CD4-positive, alpha-beta T cell treated with Interleukin-21 for 1 hour (primary cell): ENCODE results near the gene AP3B1.
"Not testable (repeated sequence)": the region's sequence is repeated elsewhere in the genome, so short reads cannot be mapped to it uniquely, and the experiment has no call there.

Experiments used
- DNase-seq: peaks from one replicate; pipeline ENCODE4 v3.0.0-alpha.2; 2020

The AP3B1 gene

DNA sequence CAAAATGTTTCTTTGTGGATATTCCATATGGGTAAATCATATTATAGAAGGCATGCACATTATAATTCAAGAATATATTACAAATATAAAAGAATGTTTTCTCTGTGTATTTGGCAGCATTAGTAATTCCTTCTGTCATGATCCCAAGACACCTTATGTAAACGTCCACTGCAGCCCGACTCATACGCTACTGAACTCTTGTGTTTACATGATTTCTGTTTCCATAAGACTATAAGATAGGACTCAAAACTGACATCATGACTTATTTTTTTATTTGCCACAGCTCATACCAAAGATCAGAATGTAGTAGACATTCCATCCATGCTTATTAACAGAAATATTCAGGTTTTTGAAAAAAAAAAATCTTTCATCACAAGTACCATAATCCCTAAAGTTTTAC lies 234.1 kb downstream of the AP3B1 start:
- no peak for DNase-seq

DNA sequence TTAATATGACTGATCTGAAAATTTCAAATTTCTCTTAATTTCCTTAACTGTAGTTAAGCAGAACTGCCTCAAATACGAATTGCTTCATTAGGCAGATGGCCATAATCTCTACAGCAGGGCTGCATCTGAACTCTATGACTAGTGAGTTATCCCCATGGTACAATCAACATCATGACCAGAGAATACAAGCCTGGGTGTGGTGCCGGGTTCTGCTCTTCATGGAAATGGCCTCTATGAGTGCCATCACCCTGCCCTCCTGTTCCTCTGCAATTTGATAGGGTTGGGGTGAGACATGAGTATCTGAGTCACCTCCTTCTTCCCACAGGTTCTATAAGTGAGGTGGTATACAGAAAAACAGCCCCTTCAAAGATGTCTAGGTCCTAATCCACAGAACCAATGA lies 235.9 kb downstream of the AP3B1 start:
- no peak for DNase-seq

DNA sequence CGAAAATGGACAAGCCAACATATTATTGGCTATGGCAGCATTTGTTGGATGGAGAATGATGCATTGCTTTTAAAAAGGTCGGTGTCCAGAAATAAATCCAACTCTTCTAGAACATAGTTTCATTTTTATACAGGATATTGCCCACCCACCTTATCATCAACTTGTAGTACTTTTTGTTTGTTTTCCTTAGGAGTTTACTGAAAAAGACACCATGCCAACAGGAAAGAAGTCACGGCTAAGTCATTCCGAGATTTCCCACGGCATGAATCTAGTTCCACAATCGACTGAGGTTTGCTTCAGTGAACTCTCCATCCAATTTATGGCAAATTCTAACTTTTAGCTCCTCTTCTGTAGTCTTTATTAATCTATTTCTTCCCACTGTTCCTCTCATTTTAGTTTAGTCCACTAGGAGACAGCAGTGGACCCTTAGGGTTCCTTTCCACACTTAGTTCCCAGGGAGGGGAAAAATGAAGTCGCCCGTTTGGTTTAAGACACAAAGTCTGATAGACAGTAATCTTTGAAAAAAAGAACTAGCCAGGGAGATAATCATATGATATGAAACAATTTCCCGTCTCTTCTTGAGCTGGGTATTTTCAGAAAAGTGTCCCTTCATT lies 237.5 kb downstream of the AP3B1 start:
- DNase-seq, result no peak

DNA sequence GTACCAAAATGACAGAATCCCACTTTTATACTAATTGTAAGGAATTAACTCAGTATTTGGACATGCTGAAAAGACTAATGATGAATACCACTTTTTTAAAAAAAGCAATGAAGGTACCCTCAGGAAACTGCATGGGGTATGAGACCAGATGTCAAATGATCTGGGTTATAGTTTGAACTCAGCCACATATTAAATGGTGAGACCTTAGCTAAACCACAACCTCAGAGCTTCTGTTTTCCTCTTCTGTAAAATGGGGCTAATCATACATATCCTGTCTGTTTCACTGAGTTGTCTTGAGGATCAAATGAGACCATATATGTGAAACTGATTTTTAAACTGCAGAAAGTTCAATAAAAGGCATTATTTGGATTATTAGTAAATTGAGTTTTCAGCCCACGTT lies 238.4 kb downstream of the AP3B1 start:
- no peak for DNase-seq

DNA sequence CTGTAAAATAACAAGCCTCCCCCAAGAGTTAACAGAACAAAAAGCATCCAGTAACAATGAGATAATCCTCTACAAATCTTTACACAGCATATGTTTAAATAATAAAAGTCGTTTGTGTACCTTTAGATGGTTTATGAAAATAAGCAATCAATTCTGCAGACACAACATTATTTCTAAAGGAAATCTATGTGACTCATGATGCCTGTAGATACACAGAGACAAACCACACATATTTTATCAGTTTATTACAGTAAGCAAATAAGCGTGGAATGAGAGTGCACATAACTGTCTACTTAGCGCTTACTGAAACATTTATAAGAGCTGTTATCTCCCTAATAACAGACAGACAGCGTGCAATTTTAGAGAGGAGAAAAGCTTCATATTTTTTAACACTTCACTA lies 243.6 kb downstream of the AP3B1 start:
- no peak for DNase-seq

DNA sequence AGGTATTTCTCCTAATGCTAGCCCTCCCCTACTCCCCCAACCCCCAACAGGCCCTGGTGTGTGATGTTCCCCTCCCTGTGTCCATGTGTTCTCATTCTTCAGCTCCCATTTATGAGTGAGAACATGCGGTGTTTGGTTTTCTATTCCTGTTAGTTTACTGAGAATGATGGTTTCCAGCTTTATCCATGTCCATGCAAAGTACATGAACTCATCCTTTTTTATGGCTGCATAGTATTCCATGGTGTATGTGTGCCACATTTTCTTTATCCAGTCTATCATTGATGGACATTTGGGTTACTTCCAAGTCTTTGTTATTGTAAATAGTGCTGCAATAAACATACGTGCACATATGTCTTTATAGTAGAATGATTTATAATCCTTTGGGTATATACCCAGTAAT lies 247.7 kb downstream of the AP3B1 start:
- DNase-seq, result not testable (repeated sequence)

DNA sequence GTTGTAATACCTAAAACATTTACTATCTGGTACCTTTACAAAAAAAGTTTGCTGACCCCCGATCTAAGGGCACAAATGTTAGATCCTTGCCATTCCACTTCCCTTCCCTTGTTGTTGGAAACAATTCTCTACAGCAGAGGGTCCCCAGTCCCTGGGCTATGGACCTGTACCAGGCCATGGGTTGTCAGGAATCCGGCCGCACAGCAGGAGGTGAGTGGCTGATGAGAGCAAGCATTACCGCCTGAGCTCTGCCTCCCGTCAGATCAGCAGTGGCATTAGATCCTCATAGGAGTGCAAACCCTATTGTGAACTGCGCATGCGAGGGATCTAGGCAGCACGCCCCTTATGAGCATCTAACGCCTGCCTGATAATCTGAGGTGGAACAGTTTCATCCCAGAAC lies 248.5 kb downstream of the AP3B1 start:
- DNase-seq, result no peak

DNA sequence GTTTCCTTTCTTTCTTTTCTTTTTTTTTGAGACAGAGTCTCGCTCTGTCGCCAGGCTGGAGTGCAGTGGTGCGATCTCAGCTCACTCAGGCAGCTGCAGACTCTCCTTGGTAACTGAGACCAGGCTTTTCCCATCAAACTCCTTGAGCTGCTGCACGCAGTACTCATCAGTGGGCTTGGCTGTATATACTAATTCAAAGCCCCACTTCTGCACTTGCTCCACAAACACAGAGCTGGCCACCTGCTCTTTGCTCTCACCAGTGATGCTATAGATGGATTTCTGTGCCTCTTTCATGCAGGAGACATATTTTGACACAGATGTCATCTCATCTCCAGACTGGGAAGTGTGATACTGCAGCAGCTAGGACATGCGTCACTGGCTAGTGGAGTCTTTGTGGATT lies 252.7 kb downstream of the AP3B1 start:
- no peak for DNase-seq

DNA sequence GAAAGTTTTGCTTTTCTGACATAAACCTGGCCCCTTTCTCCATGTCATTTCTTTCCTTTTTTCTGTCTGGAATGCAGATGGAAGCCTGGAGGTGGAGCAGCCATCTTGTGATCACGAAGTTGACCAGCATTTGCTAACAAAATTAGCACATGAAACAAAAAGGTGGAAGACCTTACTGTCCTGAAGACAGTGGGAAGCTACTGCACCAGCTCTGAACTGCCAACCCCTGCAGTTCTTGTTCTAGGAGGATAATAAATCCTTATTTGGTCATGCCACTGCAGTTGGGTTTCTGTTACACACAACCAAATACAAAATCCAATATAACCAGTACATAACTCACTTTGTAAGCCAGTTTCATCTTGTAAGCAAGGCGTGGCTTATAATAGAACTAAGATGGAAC lies 269.0 kb downstream of the AP3B1 start:
- no peak for DNase-seq

DNA sequence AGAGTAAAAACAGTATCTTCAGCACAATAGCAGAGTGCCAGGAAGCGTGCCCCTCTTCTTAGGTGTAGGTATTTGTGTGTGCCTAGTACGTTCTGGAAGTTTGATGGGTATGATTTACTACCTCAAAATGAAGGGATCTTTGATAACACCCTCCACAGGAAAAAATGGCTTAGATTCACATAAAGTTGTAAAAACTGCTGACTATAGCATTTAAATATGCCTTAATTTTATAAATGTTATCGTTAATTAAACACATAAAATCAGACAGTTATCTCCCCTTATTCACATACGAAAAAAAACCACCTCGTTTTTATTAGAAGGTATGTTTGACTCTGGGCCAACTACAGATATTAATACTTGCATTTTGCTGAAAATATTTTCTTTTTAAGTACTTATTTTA lies 274.8 kb downstream of the AP3B1 start:
- DNase-seq, result no peak

DNA sequence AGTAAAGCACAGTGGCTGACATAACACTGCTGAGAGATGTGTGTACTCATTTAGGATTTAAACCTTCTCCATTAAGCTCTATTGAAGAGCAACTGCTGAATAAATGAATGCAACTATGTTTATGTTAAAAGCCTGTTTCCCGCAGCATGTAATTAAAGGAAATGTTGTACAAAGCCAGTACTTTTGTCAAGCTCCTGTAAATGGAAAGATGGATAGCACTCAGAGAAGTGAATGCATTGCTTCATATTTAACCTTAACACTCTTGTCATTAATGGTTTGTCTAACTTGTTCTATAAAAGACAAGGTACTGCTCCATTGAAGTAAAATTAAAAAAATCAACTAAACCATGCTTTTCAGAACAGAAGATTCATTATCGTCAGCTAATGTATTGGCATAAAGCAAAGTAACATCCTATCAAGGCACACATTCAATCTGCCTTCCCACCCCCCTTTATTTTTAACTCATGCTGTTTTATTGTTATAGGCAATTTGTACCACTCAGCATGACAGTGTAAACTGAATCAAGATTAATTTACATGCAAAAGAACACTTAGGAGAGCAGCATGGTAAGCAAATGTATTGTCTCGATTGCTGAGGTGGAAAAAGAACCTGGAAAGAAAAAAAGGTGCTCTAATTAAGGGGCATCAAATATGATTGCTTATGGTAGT lies 277.5 kb downstream of the AP3B1 start:
- no peak for DNase-seq

DNA sequence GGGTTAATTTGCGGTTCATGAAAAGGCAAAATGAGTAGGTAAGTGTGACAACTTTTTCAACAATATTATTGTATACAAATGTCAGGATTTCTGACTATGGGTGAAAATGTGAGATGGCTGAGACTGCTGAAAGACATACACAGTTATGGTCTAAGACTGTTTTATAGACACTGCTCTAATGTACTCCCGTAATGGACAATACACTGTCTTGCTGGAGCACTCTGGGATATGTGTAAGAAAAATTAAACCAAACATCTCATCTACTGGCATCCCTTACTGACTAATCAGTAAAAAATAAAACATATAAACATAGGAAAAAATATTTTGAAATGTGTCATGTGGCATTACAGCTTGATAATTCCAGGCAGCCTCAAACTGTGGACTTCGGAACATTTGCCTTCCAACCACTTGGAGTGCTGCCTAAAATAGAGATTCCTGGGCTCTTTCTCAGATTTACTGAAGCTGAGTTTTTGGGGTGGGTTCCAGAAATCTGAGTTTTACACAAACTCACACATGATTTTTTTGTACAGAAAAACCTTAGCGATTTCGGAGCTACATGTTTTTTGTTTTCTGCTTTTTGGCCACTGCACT lies 284.5 kb downstream of the AP3B1 start:
- DNase-seq, result no peak

DNA sequence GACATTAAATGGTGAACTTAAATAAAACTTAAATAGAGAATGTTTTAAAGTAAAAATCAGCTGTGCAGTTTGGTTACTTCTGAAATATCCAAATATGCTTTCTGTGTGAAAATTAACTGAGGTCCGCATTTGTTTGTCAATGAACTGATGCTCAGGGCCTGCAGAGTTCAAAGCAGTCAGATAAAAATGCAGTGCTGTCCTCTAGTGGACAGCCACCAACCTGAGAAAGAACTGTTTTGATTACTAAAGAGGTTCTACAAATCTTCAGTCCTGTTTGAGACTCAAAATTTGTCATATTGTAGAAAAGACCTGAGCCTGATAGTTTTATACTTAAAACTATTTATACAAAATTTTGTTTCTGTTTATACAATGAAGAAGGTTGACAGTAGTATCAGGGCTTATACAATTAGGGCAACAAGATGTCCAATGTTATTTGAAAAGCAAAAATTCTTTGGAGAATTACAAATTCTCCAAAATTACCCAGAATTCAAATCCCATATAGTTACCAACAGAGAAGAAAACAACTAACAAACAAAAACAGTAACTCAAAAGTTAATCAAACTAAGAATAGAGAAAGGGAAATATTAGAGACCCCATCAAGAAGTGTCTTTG lies 286.0 kb downstream of the AP3B1 start:
- DNase-seq, result peak; percentile 5

DNA sequence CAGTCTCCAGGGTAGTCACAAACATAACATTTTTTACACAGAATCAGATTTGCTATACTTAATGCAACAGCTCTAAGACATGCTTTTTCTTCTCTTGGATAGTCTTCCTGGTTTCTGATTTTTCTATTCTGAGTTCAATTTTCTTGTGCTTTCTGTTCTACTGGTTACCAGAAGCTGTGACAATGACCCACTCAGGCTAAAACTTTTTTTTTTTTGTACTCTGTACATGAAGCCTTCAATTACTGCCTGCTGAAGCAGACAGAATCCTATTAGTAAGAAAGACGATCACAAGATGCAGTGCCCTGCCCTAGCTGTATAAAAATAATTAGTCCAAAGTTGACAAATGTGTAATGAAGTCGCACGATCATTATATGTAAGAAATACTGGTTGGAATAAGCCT lies 287.3 kb downstream of the AP3B1 start:
- no peak for DNase-seq

DNA sequence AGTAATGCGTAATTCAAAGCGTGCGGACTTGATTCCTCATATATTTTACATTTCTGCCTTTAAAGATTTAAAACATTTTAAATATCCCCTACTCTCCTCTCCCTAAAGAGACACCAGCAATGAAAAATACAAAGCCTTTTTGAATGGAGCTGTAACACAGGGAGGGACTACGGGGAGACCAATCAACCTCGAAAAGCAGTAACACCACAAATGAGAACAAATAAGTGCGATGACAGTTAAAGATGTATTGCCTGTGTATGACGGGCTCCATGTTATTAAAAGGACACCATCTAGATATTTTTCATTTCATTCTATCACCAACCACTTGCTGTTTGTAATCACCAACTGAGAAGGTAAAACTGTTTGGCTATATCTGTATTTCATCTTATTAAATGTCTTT lies 288.0 kb downstream of the AP3B1 start:
- no peak for DNase-seq

DNA sequence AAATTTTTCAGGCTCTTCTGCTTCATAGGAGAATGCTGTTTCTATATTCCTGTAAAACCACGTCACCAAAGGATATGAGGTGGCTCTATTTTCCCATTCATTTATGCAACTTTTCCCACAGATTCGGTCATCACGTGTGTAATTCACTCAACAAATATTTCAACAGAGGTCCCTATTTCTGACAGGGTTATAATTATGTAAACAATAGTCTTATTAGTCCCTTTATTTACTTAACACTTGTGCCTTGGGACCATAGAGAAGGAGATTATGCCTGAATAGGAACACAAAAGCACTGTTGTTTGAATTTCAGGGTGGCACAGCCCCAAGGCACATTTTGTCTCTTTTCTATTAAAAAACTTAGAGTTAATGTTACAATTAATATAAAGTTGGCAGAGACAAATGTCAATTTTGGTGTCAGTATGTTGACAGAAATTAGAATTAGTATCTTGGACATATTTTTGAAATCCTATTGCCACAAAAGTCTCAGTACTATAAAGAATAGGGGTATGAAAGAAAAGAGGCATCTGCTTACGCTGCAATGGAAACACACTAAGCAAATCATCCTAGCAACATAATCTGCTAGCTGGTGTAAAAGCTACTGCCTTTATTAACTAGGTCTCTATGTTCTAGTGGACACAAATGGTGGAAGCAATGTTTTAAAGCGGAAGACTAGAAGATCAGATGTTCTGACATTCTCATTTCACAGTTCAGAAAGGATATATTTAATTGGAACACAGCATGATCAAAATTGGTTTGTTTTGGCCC lies 289.3 kb downstream of the AP3B1 start:
- DNase-seq, result no peak

DNA sequence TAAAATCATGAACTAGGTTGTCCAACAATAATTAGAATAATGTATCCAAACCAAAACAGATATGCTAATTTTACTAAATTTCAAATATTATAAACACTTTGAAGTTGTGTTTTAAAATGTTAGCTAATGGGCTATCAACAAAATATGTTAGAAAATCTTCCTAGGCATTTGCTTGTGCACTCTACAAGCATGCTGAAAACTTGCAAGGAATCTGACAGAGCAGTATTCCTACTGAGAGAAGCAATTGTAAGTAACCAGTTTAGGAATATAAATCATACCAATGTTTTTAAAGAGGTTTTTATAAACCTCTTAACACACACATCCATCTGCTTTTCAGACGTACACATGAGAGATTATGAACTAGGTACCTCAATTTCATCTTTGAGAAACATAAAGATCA lies 289.9 kb downstream of the AP3B1 start:
- DNase-seq, result no peak

DNA sequence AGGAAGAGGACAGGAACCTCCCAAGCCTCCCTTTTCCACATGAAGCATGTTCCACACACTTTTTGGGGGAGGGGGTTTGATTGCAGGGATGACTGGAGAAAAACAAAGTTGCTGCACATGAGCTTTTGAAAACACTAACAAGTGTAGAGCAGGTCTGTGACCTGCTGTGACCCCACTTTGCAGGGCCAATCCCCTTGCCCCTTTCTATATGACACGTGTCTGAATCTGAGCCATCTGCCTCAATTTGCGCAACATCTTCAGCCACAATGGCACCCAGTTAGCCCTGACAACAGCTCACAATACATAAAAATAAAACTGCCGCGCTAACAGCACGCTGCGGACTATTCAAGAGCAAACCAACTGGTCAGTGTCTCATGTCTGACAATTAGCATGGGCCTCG lies 290.6 kb downstream of the AP3B1 start:
- no peak for DNase-seq

DNA sequence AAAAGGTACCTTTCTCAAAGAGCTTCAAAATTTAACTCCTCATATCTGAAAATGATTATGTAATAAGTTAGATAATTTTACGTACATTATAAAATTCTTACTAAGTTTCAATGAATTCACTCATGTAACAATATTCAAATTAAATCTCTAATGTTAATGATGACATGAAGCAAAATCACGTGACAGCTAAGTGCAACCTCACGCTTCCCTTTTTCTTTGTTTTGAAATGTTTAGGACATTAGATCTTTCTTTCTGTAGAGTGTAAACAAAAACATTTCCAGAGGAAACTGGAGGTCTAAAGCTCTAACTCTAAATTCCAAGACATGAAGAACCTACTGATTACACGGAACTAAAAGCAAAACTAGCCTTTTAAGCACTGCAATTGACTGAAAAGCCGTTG lies 291.0 kb downstream of the AP3B1 start:
- no peak for DNase-seq

DNA sequence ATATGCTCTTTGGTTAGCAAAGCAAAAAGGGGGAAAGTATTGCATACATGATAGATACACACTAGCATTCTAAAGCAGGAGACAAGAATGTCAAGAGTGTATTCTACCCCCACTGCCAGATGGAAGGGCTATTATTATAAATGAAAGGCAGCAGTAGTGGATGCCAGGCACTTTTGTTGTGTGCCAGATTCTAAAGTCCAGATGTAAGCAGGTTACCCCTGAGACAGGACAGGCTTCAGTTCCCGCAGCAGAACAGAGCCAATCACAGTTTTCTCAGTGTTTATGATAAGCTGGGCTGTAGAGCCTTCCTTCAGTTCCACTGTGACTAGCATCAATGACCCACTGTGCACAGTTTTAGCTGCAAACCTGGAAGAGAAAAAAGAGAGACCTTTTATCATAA lies 291.8 kb downstream of the AP3B1 start:
- DNase-seq, result no peak

DNA sequence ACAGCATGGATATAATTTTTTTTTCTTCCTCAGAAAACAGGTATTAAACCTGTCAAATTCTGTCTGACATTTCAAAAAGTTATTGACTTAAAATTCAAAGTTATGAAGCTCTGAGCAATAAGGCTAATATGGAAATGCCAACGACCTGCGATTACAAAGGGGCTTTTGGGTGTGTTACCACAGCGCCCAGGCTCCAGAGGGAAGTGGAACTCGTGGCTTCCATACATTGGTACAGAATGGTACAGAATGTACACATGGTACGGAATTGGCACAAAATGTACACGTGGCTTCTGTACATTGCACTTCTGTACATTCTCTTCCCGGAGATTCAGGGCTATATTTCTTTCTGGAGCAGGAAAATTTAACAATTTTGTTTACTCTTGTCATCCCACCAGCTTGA lies 293.3 kb downstream of the AP3B1 start:
- no peak for DNase-seq

DNA sequence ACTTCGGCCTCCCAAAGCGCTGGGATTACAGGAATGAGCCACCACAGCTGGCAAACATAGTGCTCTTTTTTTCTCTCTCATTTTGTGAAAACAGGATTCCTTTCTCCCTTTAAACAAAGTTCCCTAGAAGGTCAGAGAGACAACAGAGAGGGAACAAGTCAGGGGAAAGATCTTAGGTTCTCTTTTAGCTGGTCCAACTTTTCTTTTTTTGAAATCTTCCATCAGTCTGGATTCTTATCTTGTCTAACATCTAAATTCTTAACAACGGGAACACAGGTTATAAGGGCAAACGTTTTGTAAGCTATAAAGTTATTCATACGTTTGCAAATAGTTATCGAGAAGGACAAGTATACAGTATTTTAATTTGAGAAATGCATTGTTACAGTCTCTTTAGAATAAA lies 294.3 kb downstream of the AP3B1 start:
- DNase-seq, result no peak

DNA sequence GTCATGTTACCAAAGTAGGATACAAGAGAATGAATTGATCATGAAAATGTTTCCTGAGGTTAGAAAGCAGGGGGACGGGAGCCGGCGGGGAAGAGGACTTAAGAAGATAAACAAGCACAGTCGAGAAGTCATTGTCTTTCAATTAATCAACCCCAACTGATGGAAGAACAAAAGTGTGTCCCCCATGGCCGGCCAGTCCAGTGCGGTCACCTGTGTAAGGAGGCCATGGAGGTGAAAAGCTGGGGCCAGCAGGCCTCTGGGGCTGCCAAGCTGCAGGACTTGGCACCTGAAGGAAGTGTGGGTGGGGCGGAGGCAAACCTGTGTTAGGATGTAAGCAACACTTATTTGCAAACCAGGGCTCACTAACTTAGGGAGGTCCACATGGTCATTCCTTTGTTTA lies 295.1 kb downstream of the AP3B1 start:
- no peak for DNase-seq

DNA sequence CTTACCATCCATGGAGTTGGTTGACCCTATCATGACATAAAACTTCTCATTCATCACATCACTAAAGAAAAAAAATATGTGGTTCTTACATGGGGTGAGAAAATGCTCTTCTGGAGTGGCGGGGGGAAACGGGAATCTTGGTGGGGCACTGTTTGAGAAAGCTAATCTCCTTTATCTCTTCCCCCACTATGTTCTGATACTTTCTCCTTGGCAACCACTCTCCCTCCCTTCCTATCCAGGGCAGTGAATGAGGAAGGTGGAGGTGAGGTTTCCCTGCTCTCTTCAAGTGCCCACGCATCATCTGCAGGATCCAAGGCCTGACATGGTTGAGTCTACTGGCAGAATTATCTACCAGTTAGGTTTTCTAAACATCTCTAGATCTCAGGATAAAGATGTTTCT lies 297.6 kb downstream of the AP3B1 start:
- no peak for DNase-seq
